ENCODE results near the gene CHID1. TPM values are rescaled to one million over a fixed set of nuclear protein-coding genes. Genes with fewer than 3 reads are reported as not detected.

Gene CHID1
- total RNA-seq, 3 donors from 2014 or later = 52.3 to 64.3 (median 55.3) TPM

DNA sequence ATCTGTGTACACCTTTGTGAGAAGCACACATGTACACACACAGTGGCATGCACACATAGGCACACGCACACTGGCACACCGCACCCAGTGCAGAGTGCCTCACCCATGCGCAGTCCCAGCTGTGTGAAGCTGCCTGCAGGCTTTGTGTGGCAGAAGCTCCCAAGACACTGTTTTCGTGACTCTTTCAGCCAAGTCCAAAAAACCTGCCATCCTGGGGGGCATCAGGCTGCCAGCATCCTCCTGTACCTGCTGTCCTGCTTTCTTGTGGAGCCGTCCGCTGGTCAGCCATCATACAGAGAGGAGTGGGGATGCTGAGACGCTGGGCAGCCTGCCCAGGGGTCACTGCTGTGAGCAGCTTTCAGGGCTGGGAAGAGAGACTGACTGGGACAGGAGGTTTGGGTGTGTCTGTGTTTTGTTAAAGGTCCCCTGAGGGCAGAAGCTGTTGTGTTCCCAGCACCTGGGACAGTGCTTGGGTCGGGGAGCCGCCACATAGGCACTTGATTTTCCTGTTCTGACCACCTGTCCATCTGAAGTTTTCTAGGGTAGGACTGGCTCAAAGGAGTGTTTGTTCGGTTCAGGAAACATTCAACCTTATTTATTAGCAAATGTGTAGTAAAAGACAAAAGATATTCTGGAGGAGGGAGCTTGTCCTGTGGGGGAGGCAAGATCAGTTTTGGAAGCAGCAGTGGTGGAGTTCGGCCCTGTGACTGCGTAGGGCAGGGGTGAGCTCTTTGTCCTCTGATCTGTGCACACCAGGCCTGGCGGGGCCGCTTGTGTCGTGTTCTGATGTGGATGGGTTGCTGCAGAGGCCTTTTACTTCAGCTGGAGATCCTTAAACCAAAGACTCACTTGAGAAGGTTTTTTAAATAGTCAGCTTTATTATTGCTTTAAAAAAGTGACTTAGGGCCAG lies 44.8 kb upstream of the CHID1 start:
- DNase-seq (peak; percentile 43 to 68 (median 65)), ATAC-seq (peak; percentile 63)
- intact Hi-C loops (cut with DNase I, micrococcal nuclease) = no loop called here
- H3K4me1 ChIP-seq (ENCODE audit: low read depth) = peaks cover 42% of the 10 kb centered on the region
- H3K36me3 ChIP-seq (ENCODE audit: low read depth) = no peaks in the 10 kb centered on the region
- no peaks in the 10 kb centered on the region for H3K9me3 ChIP-seq
- TF ChIP-seq, protein P1, sequence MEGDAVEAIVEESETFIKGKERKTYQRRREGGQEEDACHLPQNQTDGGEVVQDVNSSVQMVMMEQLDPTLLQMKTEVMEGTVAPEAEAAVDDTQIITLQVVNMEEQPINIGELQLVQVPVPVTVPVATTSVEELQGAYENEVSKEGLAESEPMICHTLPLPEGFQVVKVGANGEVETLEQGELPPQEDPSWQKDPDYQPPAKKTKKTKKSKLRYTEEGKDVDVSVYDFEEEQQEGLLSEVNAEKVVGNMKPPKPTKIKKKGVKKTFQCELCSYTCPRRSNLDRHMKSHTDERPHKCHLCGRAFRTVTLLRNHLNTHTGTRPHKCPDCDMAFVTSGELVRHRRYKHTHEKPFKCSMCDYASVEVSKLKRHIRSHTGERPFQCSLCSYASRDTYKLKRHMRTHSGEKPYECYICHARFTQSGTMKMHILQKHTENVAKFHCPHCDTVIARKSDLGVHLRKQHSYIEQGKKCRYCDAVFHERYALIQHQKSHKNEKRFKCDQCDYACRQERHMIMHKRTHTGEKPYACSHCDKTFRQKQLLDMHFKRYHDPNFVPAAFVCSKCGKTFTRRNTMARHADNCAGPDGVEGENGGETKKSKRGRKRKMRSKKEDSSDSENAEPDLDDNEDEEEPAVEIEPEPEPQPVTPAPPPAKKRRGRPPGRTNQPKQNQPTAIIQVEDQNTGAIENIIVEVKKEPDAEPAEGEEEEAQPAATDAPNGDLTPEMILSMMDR (IDR thresholded peaks at IDR 0.05) = no peak
- no peak overlapping the region for H3K4me3 ChIP-seq

DNA sequence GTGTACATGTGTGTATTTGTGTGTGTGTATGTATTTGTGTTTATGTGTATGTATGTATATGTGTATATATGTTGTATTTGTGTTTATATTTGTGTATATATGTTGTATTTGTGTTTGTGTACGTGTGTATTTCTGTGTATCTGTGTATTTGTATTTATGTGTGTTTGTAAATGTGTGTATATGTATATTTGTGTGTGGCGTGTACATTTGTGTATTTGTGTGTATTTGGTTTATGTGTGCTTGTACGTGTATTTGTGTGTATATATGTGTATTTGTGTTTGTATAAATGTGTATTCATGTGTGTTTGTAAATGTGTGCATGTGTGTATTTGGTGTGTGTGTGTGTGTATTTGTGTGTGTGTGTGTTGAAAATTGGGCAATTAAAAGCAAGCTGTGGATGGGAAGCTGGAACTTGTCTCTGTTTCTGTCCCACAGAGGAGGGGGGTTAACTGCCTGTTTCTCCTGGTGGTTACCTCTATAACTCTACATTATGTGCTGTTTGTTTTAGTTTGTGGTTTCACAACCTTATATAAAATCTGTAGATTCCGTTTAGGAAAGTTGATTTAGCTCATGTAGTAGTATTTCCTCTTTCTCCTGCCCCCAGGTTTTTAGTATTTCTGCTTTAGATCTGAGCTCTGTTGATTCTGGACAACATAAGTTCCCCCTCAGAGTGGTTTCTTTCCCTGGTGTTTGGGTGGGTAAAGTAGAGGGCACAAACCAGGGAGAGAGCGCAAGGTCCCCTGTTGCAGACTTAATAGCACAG lies 44.0 kb upstream of the CHID1 start:
- Histone ChIP-seq H3K4me3 (no peak overlapping the region), H3K4me1 (ENCODE audit: low read depth) (peaks cover 42% of the 10 kb centered on the region), H3K9me3 (peaks cover 5% of the 10 kb centered on the region), H3K36me3 (ENCODE audit: low read depth) (no peaks in the 10 kb centered on the region)
- DNase-seq (no peak), ATAC-seq (no peak)
- intact Hi-C loops (cut with DNase I, micrococcal nuclease) = no loop called here
- TF ChIP-seq, protein P1 (IDR thresholded peaks at IDR 0.05) = no peak

DNA sequence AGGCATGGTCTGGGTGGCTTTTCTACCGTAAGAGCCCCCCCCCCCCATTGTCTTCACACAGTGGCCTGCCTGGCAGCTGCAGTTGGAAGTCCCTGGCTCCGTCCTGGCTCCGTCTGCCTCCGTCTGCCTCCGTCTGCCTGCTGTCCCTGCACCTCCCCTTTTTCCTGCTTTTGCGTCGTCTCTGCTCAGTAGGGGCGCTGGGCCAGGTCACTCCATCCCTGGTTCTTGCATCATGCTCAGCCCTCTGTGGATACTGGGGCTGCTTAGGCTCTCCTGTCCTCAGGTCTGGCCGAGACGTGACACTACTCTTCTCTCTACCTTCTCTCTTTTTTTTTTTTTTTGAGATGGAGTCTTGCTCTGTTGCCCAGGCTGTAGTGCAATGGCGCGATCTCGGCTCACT lies 42.9 kb upstream of the CHID1 start:
- no peak overlapping the region for H3K4me3 ChIP-seq
- TF ChIP-seq, protein P1 (IDR thresholded peaks at IDR 0.05) = no peak
- H3K4me1 ChIP-seq (ENCODE audit: low read depth) = peaks cover 42% of the 10 kb centered on the region
- no peaks in the 10 kb centered on the region for H3K36me3 ChIP-seq (ENCODE audit: low read depth)
- ATAC-seq (no peak), DNase-seq (no peak)
- H3K9me3 ChIP-seq = peaks cover 9% of the 10 kb centered on the region
- intact Hi-C loops (cut with DNase I, micrococcal nuclease) = no loop called here

DNA sequence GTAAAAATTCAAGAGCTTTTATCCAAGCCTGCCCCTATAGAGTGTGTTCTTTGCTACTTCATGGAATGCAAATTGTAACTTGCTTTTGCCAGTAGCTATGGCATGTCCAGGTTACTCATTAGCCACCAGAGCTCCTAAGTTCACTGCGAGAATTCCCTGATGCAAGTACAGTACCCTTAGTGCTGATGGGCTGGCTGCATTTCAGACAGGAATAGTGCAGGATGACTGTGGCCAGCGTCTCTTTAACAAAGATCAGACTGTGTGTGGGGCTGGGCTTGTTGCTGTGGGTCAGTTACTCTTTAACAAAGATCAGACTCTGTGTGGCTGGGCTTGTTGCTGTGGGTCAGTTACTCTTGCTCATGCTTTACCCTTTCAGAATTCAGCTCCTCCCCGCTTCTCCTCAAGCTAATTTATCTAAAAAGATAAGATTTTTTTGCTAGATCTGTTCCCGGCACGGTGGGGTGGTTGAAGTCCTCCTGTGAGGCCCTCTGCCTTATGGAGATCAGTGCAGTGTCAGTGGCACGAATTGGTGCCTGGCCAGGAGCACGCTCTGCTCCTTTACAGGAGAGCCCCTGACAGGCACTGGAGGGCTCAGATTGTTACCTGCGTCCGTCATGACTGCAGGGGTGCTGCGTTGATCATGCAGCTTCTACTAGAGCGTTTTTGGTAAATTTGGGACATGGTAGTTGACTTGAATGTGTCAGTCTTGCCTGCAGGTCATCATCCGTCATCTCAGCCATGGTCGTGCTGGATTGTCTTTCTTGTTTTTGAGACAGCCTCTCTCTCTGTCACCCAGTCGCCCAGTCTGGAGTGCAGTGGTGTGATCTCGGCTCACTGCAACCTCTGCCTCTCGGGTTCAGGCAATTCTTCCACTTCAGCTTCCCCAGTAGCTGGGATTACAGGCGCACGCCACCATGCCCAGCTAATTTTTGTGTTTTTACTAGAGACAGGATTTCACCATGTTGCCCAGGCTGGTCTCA lies 42.1 kb upstream of the CHID1 start:
- peak in 2 of 3 donors; percentile 64 to 79 for DNase-seq
- Histone ChIP-seq H3K4me3 (no peak overlapping the region), H3K36me3 (ENCODE audit: low read depth) (no peaks in the 10 kb centered on the region), H3K9me3 (peaks cover 9% of the 10 kb centered on the region), H3K4me1 (ENCODE audit: low read depth) (peaks cover 43% of the 10 kb centered on the region)
- peak; percentile 90 for ATAC-seq
- intact Hi-C loops (cut with DNase I, micrococcal nuclease) = no loop called here
- TF ChIP-seq, protein P1 (IDR thresholded peaks at IDR 0.05) = no peak

- intact Hi-C loops (cut with DNase I, micrococcal nuclease) = no loop called here
- no peak for DNase-seq
- Histone ChIP-seq H3K4me1 (ENCODE audit: low read depth) (peaks cover 47% of the 10 kb centered on the region), H3K36me3 (ENCODE audit: low read depth) (no peaks in the 10 kb centered on the region), H3K4me3 (no peak overlapping the region), H3K9me3 (peaks cover 9% of the 10 kb centered on the region)
- TF ChIP-seq, protein P1 (IDR thresholded peaks at IDR 0.05) = no peak
- ATAC-seq = no peak
Measured at GRCh38 chr11:951507-951906, 40.9 kb upstream of the CHID1 start.
